Peyer's patch (tissue), 4 donors: ENCODE results near the gene LRRN1.

Experiments
- POLR2A ChIP-seq, 2 donors: fragments of 450-650 bp; IDR thresholded peaks; one replicate each; pipeline ENCODE4 v1.5.1; 2017; ENCODE audit warnings: antibody characterized with exemption in 2 of 2, mild to moderate bottlenecking in 2 of 2, moderate library complexity in 2 of 2
- TF ChIP-seq, protein P1 (sequence below), 6 experiments: fragments of 450-650 bp in 4 of 6; fragments of 200-600 bp in 2 of 6; sonication (generic) in 1 of 6; IDR thresholded peaks; one replicate each; pipeline ENCODE4 v1.5.1; 2017 to 2019; ENCODE audit warnings: antibody characterized with exemption in 6 of 6, mild to moderate bottlenecking in 3 of 6, moderate library complexity in 1 of 6

DNA sequence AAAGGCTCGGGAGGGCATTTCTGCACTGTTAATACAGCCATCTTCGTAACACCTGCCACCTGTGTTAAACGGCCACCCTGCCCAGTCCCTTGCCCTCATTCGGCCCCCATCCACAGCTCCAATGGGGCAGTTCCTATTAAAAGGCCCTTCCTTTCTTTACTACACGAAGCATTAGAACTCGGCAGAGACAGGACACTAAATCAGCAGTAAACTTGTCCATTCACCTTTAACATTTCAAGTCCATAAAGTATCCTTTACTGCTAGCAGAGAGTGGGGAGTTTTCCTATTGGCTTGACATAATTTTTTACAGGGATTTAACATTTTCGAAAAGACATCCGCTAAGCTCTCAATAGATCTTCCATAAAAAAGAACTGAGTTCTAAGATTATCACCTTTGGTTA lies 76.3 kb downstream of the LRRN1 start:
- TF ChIP-seq, protein P1, sequence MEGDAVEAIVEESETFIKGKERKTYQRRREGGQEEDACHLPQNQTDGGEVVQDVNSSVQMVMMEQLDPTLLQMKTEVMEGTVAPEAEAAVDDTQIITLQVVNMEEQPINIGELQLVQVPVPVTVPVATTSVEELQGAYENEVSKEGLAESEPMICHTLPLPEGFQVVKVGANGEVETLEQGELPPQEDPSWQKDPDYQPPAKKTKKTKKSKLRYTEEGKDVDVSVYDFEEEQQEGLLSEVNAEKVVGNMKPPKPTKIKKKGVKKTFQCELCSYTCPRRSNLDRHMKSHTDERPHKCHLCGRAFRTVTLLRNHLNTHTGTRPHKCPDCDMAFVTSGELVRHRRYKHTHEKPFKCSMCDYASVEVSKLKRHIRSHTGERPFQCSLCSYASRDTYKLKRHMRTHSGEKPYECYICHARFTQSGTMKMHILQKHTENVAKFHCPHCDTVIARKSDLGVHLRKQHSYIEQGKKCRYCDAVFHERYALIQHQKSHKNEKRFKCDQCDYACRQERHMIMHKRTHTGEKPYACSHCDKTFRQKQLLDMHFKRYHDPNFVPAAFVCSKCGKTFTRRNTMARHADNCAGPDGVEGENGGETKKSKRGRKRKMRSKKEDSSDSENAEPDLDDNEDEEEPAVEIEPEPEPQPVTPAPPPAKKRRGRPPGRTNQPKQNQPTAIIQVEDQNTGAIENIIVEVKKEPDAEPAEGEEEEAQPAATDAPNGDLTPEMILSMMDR (IDR thresholded peaks at IDR 0.05): no peak
- TF ChIP-seq POLR2A (IDR thresholded peaks at IDR 0.05): no peak
